Retinal pigment epithelial cell (primary cell): ENCODE results near the gene RAB31.
"Not testable (repeated sequence)": the region's sequence is repeated elsewhere in the genome, so short reads cannot be mapped to it uniquely, and the experiment has no call there.

Experiments used
- DNase-seq: peaks from one replicate; pipeline ENCODE4 v3.0.0-alpha.2; 2010; ENCODE audit warnings: low read depth
- H3K4me3 ChIP-seq: 2 replicates; pipeline ENCODE4 v1.5.1; 2011; ENCODE audit warnings: mild to moderate bottlenecking, low read length, control low read depth, moderate library complexity
- TF ChIP-seq, protein P1 (sequence below): conservative IDR thresholded peaks from 2 replicates; pipeline ENCODE4 v1.5.1; 2011; ENCODE audit warnings: low read depth, low read length, control low read depth, inconsistent platforms

RAB31 gene

DNA sequence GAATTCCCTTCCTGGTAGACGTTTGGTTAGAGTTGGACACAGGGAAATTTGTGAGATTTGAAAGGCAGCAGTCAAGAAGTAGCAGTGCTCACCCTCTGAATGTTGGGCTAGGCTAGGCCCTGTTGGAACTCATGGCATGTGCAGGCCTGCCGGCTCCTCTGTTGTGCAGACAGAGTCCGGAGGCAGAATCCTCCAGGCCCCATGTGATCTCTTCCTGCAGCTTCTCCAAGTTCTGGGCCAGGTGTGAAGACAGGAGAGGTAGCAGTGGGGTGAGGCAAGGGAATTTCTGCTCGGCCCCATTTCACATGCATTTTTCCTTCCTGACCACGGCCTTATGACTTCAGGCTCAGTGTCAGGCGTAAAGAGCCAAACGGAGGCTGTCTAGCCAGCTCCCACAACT is 36.9 kb upstream of the RAB31 start:
- H3K4me3 ChIP-seq, result no peak overlapping the region
- TF ChIP-seq, protein P1, sequence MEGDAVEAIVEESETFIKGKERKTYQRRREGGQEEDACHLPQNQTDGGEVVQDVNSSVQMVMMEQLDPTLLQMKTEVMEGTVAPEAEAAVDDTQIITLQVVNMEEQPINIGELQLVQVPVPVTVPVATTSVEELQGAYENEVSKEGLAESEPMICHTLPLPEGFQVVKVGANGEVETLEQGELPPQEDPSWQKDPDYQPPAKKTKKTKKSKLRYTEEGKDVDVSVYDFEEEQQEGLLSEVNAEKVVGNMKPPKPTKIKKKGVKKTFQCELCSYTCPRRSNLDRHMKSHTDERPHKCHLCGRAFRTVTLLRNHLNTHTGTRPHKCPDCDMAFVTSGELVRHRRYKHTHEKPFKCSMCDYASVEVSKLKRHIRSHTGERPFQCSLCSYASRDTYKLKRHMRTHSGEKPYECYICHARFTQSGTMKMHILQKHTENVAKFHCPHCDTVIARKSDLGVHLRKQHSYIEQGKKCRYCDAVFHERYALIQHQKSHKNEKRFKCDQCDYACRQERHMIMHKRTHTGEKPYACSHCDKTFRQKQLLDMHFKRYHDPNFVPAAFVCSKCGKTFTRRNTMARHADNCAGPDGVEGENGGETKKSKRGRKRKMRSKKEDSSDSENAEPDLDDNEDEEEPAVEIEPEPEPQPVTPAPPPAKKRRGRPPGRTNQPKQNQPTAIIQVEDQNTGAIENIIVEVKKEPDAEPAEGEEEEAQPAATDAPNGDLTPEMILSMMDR, result no peak
- DNase-seq, result no peak

DNA sequence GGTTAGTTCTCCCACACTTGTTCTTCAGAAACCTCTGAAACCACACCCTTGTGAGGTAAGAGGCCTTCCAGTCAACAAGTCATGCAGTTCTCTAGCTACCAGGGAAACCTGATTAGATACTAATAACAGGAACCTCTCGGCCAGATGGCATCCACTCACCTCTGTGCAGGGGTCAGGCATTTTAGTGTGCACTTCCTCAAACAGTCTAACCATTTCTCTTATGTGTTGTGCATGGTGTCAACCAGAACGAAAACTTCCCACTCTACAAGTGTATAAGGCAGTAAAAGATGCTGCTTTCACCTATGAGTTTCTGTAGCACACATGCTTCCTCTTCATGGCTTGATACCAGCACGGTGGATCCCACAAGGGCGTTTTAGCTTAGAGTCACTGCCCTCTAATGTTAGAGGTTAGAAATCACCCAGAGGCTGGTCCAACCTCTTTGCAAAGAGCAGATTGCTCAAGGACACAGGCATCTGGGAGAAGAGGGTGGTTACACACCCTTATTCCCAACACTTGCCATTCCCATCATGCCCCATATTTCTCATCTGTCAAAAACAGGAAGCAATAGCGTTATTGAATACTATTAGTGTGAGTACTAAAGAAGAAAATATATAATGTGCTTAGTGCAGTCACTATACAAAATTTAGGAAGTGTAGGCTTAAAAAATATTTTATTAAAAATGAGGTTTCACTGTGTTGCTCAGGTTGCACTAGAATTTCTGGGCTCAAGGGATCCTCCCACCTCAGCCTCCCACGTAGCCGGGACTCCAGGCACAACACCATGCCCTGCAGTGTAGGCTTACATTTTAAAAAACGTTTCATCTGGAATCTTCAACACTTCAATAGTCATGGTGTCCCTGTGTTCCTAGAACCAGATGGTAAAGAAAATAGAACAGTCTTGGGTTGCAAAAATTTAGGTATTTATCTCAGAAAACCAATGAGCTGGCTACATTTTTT is 34.5 kb upstream of the RAB31 start:
- TF ChIP-seq, protein P1, result peak; percentile 24
- no peak overlapping the region for H3K4me3 ChIP-seq
- no peak for DNase-seq

DNA sequence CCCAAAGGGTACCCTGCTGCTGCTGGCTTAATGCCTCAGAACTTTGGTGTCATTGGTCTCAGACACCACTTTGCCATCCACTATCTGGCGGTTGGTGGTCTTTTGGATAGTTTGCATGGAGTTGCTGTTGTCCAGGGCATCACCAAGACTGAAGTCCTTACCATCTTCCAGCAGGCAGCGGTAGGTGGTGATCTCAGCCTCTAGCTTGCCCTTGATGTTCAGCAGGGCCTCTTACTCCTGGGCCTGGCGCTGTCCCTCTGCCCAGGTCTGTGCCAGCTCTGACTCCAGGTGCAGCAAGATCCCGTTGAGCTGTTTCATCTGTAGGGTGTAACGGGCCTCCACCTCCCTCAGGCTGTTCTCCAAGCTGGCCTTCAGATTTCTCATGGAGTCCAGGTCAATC is 29.9 kb upstream of the RAB31 start:
- not testable (repeated sequence) for H3K4me3 ChIP-seq, DNase-seq

DNA sequence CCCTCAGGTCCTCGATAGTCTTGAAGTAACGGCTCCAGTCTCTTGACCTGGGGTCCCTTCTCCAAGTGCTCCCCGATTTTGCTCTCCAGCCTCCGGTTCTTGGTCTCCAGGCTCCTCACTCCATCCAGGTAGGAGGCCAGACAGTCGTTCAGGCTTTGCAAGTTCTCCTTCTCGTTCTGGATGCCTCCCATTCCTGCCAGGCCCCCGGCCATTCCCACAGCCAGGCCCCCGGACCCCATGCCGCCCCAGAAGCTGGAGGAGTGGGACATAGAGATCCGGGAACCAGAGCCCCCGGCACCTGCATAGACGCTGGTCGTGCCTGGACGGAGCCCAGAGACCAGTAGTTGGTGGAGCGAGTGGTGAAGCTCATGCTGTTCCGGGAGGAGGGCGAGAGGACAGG is 29.0 kb upstream of the RAB31 start:
- TF ChIP-seq, protein P1, result no peak
- no peak overlapping the region for H3K4me3 ChIP-seq
- no peak for DNase-seq

DNA sequence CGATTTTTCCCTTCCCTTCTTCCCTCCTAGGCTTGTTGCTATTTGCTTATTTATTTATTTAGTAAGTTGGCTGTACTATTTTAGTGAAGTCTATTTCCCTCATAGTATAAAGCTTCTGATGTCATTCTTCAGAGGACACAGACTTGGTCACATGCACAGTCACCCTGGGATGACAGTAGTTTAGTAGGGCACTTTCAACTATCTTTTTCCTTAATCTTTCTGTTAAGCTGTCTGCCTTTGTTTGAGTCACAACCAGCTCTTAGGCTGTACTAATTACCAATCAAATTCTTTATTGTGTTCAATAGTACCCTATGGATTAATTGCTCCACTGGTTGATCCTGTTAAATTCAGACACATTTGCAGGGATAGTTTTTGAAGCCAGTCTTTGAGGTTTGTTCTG is 26.9 kb upstream of the RAB31 start:
- no peak overlapping the region for H3K4me3 ChIP-seq
- TF ChIP-seq, protein P1, result no peak
- no peak for DNase-seq

DNA sequence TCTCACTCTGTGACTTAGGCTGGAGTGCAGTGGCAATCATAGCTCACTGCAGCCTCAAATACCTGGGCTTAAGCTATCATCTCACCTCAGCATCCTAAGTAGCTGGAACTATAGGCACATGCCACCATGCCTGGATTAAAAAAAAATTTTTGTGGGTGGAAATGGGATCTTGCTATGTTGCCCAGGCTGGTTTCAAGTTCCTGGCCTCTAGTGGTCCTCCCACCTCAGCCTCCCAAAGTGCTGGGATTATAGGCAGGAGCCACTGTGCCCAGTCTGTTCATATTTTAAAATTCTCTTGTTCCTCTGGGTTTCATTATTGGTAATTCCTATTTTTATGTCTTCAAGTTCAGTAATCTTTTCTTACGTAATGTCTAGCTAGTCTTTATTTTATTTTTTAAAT is 25.5 kb upstream of the RAB31 start:
- TF ChIP-seq, protein P1, result no peak
- no peak overlapping the region for H3K4me3 ChIP-seq
- no peak for DNase-seq

DNA sequence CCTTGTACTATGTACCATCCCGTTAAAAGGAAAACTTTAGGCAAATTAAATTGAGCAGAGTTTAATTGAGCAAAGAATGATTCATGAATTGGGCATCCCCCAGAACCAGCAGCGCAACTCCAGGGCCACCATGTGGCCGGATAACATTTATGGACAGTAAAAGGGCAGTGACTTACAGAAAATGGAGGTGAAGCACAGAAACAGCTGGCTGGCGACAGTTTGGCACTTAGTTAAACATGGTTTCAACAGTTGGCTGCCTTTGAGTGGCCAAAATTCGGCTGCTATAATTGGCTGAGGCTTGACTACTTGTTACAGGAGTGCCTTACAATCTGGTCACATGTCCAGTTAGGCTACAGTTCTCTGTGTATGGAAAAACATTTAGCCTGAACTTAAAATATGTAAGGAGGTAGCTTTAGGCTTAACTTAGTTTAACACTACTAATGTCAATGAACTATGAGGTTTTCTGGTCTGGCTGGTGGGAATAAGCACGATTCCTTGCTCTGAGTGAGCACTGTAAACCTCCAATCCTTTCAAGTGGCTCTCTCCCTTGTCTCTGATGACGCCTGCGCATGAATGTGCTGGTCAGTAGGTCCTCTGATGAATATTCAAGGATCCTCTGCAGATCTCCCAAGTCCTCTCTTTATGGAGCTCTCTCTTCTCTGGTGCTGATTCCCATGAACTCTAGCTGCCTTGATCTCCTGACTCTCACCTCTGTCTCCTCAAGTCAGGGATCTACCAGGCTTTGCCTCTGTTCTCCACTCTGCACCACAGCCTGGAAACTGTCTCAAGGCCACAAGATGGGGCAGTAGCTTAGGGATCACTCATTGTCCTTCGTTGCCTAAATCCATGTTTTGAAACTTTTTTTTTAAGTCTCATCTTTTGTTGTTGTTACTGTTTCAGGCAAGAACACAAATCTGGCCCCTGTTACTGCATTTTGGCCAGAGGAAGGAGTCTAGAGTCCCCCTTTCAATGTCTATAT is 24.4 kb upstream of the RAB31 start:
- H3K4me3 ChIP-seq, result no peak overlapping the region
- DNase-seq, result no peak
- TF ChIP-seq, protein P1, result peak; percentile 46
